H9 (cell line): ENCODE data around the gene HYAL4. TPM values are rescaled to one million over a fixed set of nuclear protein-coding genes. Genes with fewer than 3 reads are reported as not detected.

ENCODE experiments used
- DNase-seq: peaks from one replicate; pipeline ENCODE4 v3.0.0-alpha.2; 2017
- H2AFZ ChIP-seq: one replicate; pipeline ENCODE4 v1.6.1; 2013; ENCODE audit warnings: mild to moderate bottlenecking, low read length, control low read depth, moderate library complexity
- H2AK5ac ChIP-seq: 2 replicates; pipeline ENCODE4 v1.6.1; 2013; ENCODE audit warnings: low read length, control low read depth, mixed read lengths; ENCODE audit not compliant: insufficient read length
- H2BK120ac ChIP-seq: one replicate; pipeline ENCODE4 v1.6.1; 2013; ENCODE audit warnings: low read depth, mild to moderate bottlenecking, low read length, control low read depth, inconsistent platforms; ENCODE audit not compliant: poor library complexity, severe bottlenecking
- H2BK12ac ChIP-seq: 2 replicates; pipeline ENCODE4 v1.6.1; 2013; ENCODE audit warnings: low read length, control low read depth, mixed read lengths, low read depth; ENCODE audit not compliant: insufficient read length
- H2BK15ac ChIP-seq: 2 replicates; pipeline ENCODE4 v1.6.1; 2013; ENCODE audit warnings: low read depth, low read length, control low read depth
- H2BK20ac ChIP-seq: one replicate; pipeline ENCODE4 v1.6.1; 2013; ENCODE audit warnings: low read depth, mild to moderate bottlenecking, low read length, control low read depth, inconsistent platforms; ENCODE audit not compliant: poor library complexity, severe bottlenecking
- H2BK5ac ChIP-seq: 2 replicates; pipeline ENCODE4 v1.6.1; 2013; ENCODE audit warnings: low read length, control low read depth, mixed read lengths; ENCODE audit not compliant: insufficient read length
- H3K14ac ChIP-seq: 2 replicates; pipeline ENCODE4 v1.6.1; 2013; ENCODE audit warnings: low read length, control low read depth; ENCODE audit not compliant: insufficient read depth
- H3K18ac ChIP-seq: 2 replicates; pipeline ENCODE4 v1.6.1; 2013; ENCODE audit warnings: low read depth, mild to moderate bottlenecking, mixed read lengths, low read length, control low read depth; ENCODE audit not compliant: insufficient read length
- H3K23ac ChIP-seq: 2 replicates; pipeline ENCODE4 v1.6.1; 2013; ENCODE audit warnings: low read length, control low read depth, mixed read lengths, low read depth; ENCODE audit not compliant: insufficient read length
- H3K23me2 ChIP-seq: 2 replicates; pipeline ENCODE4 v1.6.1; 2013; ENCODE audit warnings: low read depth, mild to moderate bottlenecking, mixed read lengths, low read length, control low read depth; ENCODE audit not compliant: insufficient read length, poor library complexity, severe bottlenecking
- H3K27ac ChIP-seq: 2 replicates; pipeline ENCODE4 v1.5.1; 2013; ENCODE audit warnings: low read length, control low read depth, mixed read lengths, low read depth; ENCODE audit not compliant: insufficient read length
- H3K27me3 ChIP-seq: 2 replicates; pipeline ENCODE4 v1.6.1; 2013; ENCODE audit warnings: low read length, control low read depth, inconsistent platforms; ENCODE audit not compliant: insufficient read depth
- H3K4ac ChIP-seq: 2 replicates; pipeline ENCODE4 v1.6.1; 2013; ENCODE audit warnings: low read depth, mild to moderate bottlenecking, control low read depth, inconsistent platforms, low read length, moderate library complexity
- H3K4me1 ChIP-seq: 2 replicates; pipeline ENCODE4 v1.6.1; 2013; ENCODE audit warnings: low read length, control low read depth, inconsistent platforms; ENCODE audit not compliant: insufficient read depth
- H3K4me2 ChIP-seq: 2 replicates; pipeline ENCODE4 v1.6.1; 2013; ENCODE audit warnings: low read length, control low read depth, mixed read lengths; ENCODE audit not compliant: insufficient read length, insufficient read depth
- H3K56ac ChIP-seq: 2 replicates; pipeline ENCODE4 v1.6.1; 2013; ENCODE audit warnings: low read depth, mild to moderate bottlenecking, mixed read lengths, low read length, control low read depth; ENCODE audit not compliant: insufficient read length
- H3K79me1 ChIP-seq: 2 replicates; pipeline ENCODE4 v1.6.1; 2013; ENCODE audit warnings: low read depth, mild to moderate bottlenecking, moderate library complexity, low read length, control low read depth, inconsistent platforms; ENCODE audit not compliant: insufficient read depth, poor library complexity, severe bottlenecking
- H3K79me2 ChIP-seq: 2 replicates; pipeline ENCODE4 v1.6.1; 2013; ENCODE audit warnings: low read length, control low read depth, inconsistent platforms; ENCODE audit not compliant: insufficient read depth
- H3K9ac ChIP-seq: 2 replicates; pipeline ENCODE4 v1.6.1; 2013; ENCODE audit warnings: low read length, control low read depth, mixed read lengths; ENCODE audit not compliant: insufficient read length; ENCODE audit errors: extremely low read depth
- H3K9me3 ChIP-seq: one replicate; pipeline ENCODE4 v1.6.1; 2013; ENCODE audit warnings: low read depth, low read length, inconsistent platforms; ENCODE audit not compliant: control insufficient read depth
- H3T11ph ChIP-seq: one replicate; pipeline ENCODE4 v1.6.1; 2013; ENCODE audit warnings: mild to moderate bottlenecking, low read length, control low read depth, inconsistent platforms
- H4K20me1 ChIP-seq: one replicate; pipeline ENCODE4 v1.6.1; 2013; ENCODE audit not compliant: control insufficient read depth, insufficient read length, insufficient read depth
- H4K5ac ChIP-seq: 2 replicates; pipeline ENCODE4 v1.6.1; 2013; ENCODE audit warnings: low read depth, mild to moderate bottlenecking, mixed read lengths, low read length, control low read depth; ENCODE audit not compliant: insufficient read length
- H4K8ac ChIP-seq: replicated peaks from 2 replicates; pipeline ENCODE4 v1.6.1; 2013; ENCODE audit warnings: low read length, control low read depth, mixed read lengths, low read depth; ENCODE audit not compliant: insufficient read length
- H4K91ac ChIP-seq: 2 replicates; pipeline ENCODE4 v1.6.1; 2013; ENCODE audit warnings: low read depth, mild to moderate bottlenecking, moderate library complexity, mixed read lengths, low read length, control low read depth; ENCODE audit not compliant: insufficient read length
- H3K27ac Mint-ChIP-seq, 3 experiments: 2 replicates in 2 of 3; 3 replicates in 1 of 3; pipeline ENCODE4 v1.8.0; 2020 to 2021; ENCODE audit warnings: mixed read lengths in 3 of 3, mild to moderate bottlenecking in 1 of 3, moderate library complexity in 1 of 3
- H3K27me3 Mint-ChIP-seq: 2 replicates; pipeline ENCODE4 v1.8.0; 2021; ENCODE audit warnings: low read depth, mild to moderate bottlenecking, moderate library complexity, mixed read lengths
- H3K36me3 Mint-ChIP-seq, 3 experiments: 2 replicates in 2 of 3; 3 replicates in 1 of 3; pipeline ENCODE4 v1.8.0; 2020 to 2021; ENCODE audit warnings: low read depth in 3 of 3, mixed read lengths in 3 of 3; ENCODE audit not compliant: insufficient read depth in 1 of 3
- H3K4me1 Mint-ChIP-seq, 2 experiments: 2 replicates each; pipeline ENCODE4 v1.8.0; 2020; ENCODE audit warnings: mixed read lengths in 2 of 2
- H3K4me3 Mint-ChIP-seq, 2 experiments: 2 replicates in 1 of 2; 3 replicates in 1 of 2; pipeline ENCODE4 v1.8.0; 2020 to 2021; ENCODE audit warnings: mild to moderate bottlenecking in 2 of 2, mixed read lengths in 2 of 2, moderate library complexity in 1 of 2
- H3K9me3 Mint-ChIP-seq, 2 experiments: 2 replicates in 1 of 2; 3 replicates in 1 of 2; pipeline ENCODE4 v1.8.0; 2020; ENCODE audit warnings: mild to moderate bottlenecking in 2 of 2, mixed read lengths in 2 of 2, moderate library complexity in 1 of 2
- total RNA-seq: library from RNA; stranded (reverse); gene quantifications from 2 replicates; pipeline ENCODE4 v1.2.1, GENCODE V29; 2021
- TF ChIP-seq, protein P1 (sequence below): fragments of 200-600 bp; sonication (generic); conservative IDR thresholded peaks from 3 replicates; pipeline ENCODE4 v1.8.0; 2021; ENCODE audit warnings: antibody characterized with exemption, mild to moderate bottlenecking

HYAL4 gene
- total RNA-seq, 1 experiment from 2014 or later = not detected

DNA sequence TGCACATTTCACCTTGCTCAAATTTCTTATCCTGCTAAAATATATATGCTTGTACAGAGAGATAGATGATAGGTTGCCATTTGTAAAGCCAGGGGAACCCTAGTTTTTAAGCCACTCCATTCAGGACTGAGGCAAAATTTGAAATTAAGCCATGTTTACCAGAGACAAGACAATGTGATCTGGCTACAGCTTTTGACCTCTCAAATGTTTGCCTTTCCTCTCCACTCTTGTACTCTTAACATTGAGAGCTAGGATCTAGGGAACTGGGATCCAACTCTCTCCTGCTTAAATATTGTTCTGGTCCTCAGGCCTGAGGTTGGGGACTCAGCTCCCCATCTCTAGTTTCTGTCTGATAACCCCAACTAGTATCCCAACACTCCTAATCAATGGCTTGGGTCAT, 15.9 kb downstream of the HYAL4 start:
- H4K91ac ChIP-seq = no peak overlapping the region
- H2AK5ac ChIP-seq = no peak overlapping the region
- no peak overlapping the region for H3K27ac ChIP-seq
- H3K4ac ChIP-seq = no peak overlapping the region
- H2BK15ac ChIP-seq = no peak overlapping the region
- H2BK20ac ChIP-seq = no peak overlapping the region
- no peak overlapping the region for H3K9ac ChIP-seq
- no peak overlapping the region for H4K5ac ChIP-seq
- H3K23me2 ChIP-seq = no peaks in the 10 kb centered on the region
- no peak overlapping the region for H4K8ac ChIP-seq
- H3K4me2 ChIP-seq = no peak overlapping the region
- no peaks in the 10 kb centered on the region for H3K27me3 ChIP-seq
- H3K4me3 Mint-ChIP-seq = no peak overlapping the region
- H3K9me3 ChIP-seq = no peaks in the 10 kb centered on the region
- H3K56ac ChIP-seq = no peak overlapping the region
- peaks cover 0 to 3% (median 1%) of the 10 kb centered on the region in 3 experiments; a peak in 2 of 7 replicates for H3K36me3 Mint-ChIP-seq
- no peak overlapping the region for H2BK12ac ChIP-seq
- no peak overlapping the region for H3K23ac ChIP-seq
- H3K14ac ChIP-seq = no peak overlapping the region
- H3K27me3 Mint-ChIP-seq = no peaks in the 10 kb centered on the region
- no peak for DNase-seq
- H2AFZ ChIP-seq = no peak overlapping the region
- no peaks in the 10 kb centered on the region for H3K79me2 ChIP-seq
- H2BK120ac ChIP-seq = no peak overlapping the region
- no peak overlapping the region for H2BK5ac ChIP-seq
- H3K4me1 ChIP-seq = no peaks in the 10 kb centered on the region
- no peaks in the 10 kb centered on the region for H4K20me1 ChIP-seq
- peaks cover 3% of the 10 kb centered on the region in 2 experiments; a peak in 2 of 5 replicates for H3K9me3 Mint-ChIP-seq
- H3K79me1 ChIP-seq = no peaks in the 10 kb centered on the region
- H3K18ac ChIP-seq = no peak overlapping the region
- H3K4me1 Mint-ChIP-seq = peaks cover 15 to 23% of the 10 kb centered on the region in 2 experiments
- H3T11ph ChIP-seq = no peak overlapping the region
- peak overlapping the region in 1 of 3 experiments; percentile 76; a peak in 1 of 7 replicates for H3K27ac Mint-ChIP-seq
- TF ChIP-seq, protein P1, sequence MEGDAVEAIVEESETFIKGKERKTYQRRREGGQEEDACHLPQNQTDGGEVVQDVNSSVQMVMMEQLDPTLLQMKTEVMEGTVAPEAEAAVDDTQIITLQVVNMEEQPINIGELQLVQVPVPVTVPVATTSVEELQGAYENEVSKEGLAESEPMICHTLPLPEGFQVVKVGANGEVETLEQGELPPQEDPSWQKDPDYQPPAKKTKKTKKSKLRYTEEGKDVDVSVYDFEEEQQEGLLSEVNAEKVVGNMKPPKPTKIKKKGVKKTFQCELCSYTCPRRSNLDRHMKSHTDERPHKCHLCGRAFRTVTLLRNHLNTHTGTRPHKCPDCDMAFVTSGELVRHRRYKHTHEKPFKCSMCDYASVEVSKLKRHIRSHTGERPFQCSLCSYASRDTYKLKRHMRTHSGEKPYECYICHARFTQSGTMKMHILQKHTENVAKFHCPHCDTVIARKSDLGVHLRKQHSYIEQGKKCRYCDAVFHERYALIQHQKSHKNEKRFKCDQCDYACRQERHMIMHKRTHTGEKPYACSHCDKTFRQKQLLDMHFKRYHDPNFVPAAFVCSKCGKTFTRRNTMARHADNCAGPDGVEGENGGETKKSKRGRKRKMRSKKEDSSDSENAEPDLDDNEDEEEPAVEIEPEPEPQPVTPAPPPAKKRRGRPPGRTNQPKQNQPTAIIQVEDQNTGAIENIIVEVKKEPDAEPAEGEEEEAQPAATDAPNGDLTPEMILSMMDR = no peak
